ENCODE measurements around the gene KIF18B. TPM values are rescaled to one million over a fixed set of nuclear protein-coding genes. Genes with fewer than 3 reads are reported as not detected.

The KIF18B gene
- total and polyA plus RNA-seq, 2 of the 13 experiments (the other 11 are each of a cell fraction or from before 2014, with no cell fraction given) = 15.2 to 15.3 TPM

DNA sequence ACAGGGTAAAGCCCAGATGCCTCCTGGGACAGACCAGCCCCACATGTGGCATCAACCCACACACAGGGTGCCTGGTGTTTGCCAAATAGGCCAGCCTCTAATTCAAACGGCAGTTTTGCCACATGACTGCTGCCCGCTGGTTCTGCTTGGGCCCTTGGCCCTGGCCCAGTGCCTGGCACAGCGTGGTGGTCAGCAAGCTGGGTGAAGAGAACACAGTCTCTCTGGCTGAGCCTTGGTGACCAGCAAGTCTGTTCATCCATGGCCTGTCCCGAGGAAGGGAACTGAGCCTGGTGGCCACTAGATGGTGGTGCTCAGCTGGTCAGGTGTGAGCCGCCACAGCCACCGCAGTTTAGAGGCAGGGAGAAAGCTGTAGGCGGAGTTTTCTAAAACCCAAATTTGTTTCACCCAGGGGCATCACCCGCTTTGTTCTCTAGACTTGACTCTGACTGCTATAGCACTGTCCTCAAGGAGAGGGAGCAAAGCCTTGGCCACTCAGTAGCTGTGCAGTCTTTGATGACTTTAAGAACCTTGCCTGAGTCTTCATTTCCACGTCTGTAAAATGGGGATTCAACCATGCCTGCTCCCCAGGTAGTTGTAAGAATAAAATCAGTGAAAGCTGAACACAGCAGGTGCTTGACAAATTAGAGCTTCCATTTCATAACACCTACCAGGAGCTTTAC, 27.5 kb downstream of the KIF18B start (continued):
- TF ChIP-seq, protein P1, sequence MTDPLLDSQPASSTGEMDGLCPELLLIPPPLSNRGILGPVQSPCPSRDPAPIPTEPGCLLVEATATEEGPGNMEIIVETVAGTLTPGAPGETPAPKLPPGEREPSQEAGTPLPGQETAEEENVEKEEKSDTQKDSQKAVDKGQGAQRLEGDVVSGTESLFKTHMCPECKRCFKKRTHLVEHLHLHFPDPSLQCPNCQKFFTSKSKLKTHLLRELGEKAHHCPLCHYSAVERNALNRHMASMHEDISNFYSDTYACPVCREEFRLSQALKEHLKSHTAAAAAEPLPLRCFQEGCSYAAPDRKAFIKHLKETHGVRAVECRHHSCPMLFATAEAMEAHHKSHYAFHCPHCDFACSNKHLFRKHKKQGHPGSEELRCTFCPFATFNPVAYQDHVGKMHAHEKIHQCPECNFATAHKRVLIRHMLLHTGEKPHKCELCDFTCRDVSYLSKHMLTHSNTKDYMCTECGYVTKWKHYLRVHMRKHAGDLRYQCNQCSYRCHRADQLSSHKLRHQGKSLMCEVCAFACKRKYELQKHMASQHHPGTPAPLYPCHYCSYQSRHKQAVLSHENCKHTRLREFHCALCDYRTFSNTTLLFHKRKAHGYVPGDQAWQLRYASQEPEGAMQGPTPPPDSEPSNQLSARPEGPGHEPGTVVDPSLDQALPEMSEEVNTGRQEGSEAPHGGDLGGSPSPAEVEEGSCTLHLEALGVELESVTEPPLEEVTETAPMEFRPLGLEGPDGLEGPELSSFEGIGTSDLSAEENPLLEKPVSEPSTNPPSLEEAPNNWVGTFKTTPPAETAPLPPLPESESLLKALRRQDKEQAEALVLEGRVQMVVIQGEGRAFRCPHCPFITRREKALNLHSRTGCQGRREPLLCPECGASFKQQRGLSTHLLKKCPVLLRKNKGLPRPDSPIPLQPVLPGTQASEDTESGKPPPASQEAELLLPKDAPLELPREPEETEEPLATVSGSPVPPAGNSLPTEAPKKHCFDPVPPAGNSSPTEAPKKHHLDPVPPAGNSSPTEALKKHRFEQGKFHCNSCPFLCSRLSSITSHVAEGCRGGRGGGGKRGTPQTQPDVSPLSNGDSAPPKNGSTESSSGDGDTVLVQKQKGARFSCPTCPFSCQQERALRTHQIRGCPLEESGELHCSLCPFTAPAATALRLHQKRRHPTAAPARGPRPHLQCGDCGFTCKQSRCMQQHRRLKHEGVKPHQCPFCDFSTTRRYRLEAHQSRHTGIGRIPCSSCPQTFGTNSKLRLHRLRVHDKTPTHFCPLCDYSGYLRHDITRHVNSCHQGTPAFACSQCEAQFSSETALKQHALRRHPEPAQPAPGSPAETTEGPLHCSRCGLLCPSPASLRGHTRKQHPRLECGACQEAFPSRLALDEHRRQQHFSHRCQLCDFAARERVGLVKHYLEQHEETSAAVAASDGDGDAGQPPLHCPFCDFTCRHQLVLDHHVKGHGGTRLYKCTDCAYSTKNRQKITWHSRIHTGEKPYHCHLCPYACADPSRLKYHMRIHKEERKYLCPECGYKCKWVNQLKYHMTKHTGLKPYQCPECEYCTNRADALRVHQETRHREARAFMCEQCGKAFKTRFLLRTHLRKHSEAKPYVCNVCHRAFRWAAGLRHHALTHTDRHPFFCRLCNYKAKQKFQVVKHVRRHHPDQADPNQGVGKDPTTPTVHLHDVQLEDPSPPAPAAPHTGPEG (CRISPR knock-in tag; IDR thresholded peaks at IDR 0.05) = no peak
- TF ChIP-seq ZNF780A (CRISPR knock-in tag; IDR thresholded peaks at IDR 0.05) (no peak), ZNF772 (CRISPR knock-in tag; IDR thresholded peaks at IDR 0.05) (no peak), ARNT2 (CRISPR knock-in tag; IDR thresholded peaks at IDR 0.05; ENCODE audit: low read depth) (no peak), ZNF24 (IDR thresholded peaks at IDR 0.05) (no peak), SCMH1 (CRISPR knock-in tag; IDR thresholded peaks at IDR 0.05; ENCODE audit: borderline replicate concordance) (no peak), HNF4A (CRISPR knock-in tag; IDR thresholded peaks at IDR 0.05) (no peak), ADNP (CRISPR knock-in tag; IDR thresholded peaks at IDR 0.05) (no peak), NCOA2 (CRISPR knock-in tag; IDR thresholded peaks at IDR 0.05) (no peak), ISX (CRISPR knock-in tag; conservative IDR thresholded peaks at IDR 0.05) (no peak), ZNF33A (CRISPR knock-in tag; IDR thresholded peaks at IDR 0.05; ENCODE audit: borderline replicate concordance) (no peak), ELF4 (CRISPR knock-in tag; IDR thresholded peaks at IDR 0.05; ENCODE audit: borderline replicate concordance) (no peak), ZNF546 (CRISPR knock-in tag; conservative IDR thresholded peaks at IDR 0.05) (no peak), MAFF (IDR thresholded peaks at IDR 0.05; ENCODE audit: low read depth, low read length) (no peak), ZNF781 (CRISPR knock-in tag; IDR thresholded peaks at IDR 0.05; ENCODE audit: borderline replicate concordance, not compliant biosample characterization) (no peak)
- TF ChIP-seq, protein P2, sequence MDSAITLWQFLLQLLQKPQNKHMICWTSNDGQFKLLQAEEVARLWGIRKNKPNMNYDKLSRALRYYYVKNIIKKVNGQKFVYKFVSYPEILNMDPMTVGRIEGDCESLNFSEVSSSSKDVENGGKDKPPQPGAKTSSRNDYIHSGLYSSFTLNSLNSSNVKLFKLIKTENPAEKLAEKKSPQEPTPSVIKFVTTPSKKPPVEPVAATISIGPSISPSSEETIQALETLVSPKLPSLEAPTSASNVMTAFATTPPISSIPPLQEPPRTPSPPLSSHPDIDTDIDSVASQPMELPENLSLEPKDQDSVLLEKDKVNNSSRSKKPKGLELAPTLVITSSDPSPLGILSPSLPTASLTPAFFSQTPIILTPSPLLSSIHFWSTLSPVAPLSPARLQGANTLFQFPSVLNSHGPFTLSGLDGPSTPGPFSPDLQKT (CRISPR knock-in tag; IDR thresholded peaks at IDR 0.05; ENCODE audit: borderline replicate concordance) = no peak
- TF ChIP-seq, protein P3, sequence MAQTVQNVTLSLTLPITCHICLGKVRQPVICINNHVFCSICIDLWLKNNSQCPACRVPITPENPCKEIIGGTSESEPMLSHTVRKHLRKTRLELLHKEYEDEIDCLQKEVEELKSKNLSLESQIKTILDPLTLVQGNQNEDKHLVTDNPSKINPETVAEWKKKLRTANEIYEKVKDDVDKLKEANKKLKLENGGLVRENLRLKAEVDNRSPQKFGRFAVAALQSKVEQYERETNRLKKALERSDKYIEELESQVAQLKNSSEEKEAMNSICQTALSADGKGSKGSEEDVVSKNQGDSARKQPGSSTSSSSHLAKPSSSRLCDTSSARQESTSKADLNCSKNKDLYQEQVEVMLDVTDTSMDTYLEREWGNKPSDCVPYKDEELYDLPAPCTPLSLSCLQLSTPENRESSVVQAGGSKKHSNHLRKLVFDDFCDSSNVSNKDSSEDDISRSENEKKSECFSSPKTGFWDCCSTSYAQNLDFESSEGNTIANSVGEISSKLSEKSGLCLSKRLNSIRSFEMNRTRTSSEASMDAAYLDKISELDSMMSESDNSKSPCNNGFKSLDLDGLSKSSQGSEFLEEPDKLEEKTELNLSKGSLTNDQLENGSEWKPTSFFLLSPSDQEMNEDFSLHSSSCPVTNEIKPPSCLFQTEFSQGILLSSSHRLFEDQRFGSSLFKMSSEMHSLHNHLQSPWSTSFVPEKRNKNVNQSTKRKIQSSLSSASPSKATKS (CRISPR knock-in tag; IDR thresholded peaks at IDR 0.05) = no peak
